ENCODE measurements around the gene KCNC1. TPM values are rescaled to one million over a fixed set of nuclear protein-coding genes. Genes with fewer than 3 reads are reported as not detected.

KCNC1 gene
- total RNA-seq, 4 donors from 2014 or later, result not detected

GRCh38 chr11:17739945-17740338, 5.4 kb downstream of the KCNC1 start:
- TF ChIP-seq CTCF (IDR thresholded peaks at IDR 0.05; ENCODE audit: low read depth), result no peak

- TF ChIP-seq CTCF (IDR thresholded peaks at IDR 0.05; ENCODE audit: low read depth), result no peak
Measured at GRCh38 chr11:17740649-17741235, 6.2 kb downstream of the KCNC1 start.

- no peak for TF ChIP-seq CTCF (IDR thresholded peaks at IDR 0.05; ENCODE audit: low read depth)
Measured at GRCh38 chr11:17741487-17741886, 6.9 kb downstream of the KCNC1 start.

GRCh38 chr11:17742019-17742418, 7.4 kb downstream of the KCNC1 start:
- no peak for TF ChIP-seq CTCF (IDR thresholded peaks at IDR 0.05; ENCODE audit: low read depth)

GRCh38 chr11:17743026-17743807, 8.6 kb downstream of the KCNC1 start:
- TF ChIP-seq CTCF (IDR thresholded peaks at IDR 0.05; ENCODE audit: low read depth), result no peak

GRCh38 chr11:17743808-17744119, 9.2 kb downstream of the KCNC1 start:
- no peak for TF ChIP-seq CTCF (IDR thresholded peaks at IDR 0.05; ENCODE audit: low read depth)

- TF ChIP-seq CTCF (IDR thresholded peaks at IDR 0.05; ENCODE audit: low read depth), result no peak
Measured at GRCh38 chr11:17744151-17744940, 9.8 kb downstream of the KCNC1 start.
